DMS153 (cell line): Measurements from ENCODE around the gene ALPP.
"Not testable (repeated sequence)": the region's sequence is repeated elsewhere in the genome, so short reads cannot be mapped to it uniquely, and the experiment has no call there.

Experiments used
- DNase-seq: peaks from one replicate; lab custom pipeline; 2025; lab: John Stamatoyannopoulos, UW

The ALPP gene

DNA sequence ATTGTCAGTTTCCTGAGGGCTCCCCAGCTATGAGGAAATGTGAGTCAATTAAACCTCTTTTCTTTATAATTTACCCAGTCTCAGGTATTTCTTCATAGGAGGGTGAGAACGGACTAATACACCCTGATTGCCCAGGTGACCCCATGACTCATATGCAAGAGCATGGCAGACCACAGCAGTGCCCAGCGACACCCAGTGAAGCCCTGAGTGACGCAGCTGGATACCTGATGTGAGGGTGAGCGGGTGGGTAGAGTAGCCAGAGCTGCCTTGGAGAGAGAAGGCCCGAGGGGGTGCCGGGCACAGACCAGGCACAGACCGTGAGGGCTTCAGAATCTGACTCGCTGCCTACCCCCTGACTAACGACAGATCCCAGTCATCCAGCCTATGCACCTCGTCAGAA lies 43.5 kb downstream of the ALPP start:
- no peak for DNase-seq

DNA sequence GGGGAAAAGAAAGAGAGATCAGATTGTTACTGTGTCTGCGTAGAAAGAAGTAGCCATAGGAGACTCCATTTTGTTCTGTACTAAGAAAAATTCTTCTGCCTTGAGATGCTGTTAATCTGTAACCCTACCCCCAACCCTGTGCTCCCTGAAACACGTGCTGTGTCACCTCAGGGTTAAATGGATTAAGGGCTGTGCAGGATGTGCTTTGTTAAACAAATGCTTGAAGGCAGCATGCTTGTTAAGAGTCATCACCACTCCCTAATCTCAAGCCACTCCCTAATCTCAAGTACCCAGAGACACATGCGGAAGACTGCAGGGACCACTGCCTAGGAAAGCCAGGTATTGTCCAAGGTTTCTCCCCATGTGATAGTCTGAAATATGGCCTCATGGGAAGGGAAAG lies 44.4 kb downstream of the ALPP start:
- DNase-seq, result not testable (repeated sequence)

DNA sequence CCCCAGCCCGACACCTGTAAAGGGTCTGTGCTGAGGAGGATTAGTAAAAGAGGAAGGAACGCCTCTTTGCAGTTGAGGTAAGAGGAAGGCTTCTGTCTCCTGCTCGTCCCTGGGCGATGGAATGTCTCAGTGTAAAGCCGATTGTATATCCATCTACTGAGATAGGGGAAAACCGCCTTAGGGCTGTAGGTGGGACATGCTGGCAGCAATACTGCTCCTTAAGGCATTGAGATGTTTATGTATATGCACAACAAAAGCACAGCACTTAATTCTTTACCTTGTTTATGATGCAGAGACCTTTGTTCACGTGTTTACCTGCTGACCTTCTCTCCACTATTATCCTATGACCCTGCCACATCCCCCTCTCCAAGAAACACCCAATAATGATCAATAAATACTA lies 44.9 kb downstream of the ALPP start:
- DNase-seq, result not testable (repeated sequence)

DNA sequence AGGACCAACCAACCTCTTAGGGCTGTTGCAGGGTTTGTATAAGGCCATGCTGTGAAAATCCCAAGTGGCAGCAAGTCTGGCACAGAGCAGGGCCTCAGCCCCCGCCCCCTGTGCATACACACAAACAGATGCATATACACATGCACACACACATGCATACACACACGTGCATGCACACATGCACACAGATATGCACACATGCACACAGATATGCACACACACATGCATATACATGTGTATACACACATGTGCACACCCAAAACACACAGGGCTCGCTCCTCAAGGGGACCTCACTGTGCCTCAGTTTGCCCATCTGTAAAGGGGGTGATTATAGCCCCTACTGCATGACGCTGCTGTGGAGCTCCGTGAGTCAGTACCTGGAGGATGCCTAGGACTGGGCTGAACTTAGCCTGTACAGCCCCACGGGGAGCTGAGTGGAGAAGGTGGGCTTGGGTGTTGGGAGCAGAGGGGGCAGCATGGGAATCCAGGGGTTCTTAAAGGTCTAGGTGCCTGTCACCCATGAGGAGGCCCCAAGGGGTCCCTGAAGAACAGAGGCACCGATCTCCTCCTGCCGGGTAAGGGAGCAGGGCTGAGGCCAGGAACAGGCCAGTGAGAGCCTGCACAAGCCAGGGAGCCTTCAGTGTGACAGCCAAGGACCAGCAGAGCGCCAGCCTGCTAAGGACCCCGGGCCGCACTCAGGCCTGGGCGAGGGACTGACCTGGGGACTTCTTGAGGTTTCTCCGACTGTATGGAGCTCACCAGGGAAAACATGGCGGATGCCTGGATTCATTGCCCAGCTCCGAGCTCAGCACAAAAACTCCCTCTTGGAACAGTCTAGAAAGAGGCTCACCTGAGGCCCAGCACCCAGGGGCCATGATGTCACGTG lies 53.4 kb downstream of the ALPP start:
- DNase-seq, result no peak
